NOMO-1 (cell line): ENCODE data around the gene CDC42BPA.
"Not testable (repeated sequence)": the region's sequence is repeated elsewhere in the genome, so short reads cannot be mapped to it uniquely, and the experiment has no call there.

Experiments
- DNase-seq, 2 experiments: peaks; one replicate each; lab custom pipeline; 2025; ENCODE audit not compliant: unreplicated experiment in 2 of 2; lab: John Stamatoyannopoulos, UW

The CDC42BPA gene

GRCh38 chr1:227318016-227318852 is at the start of gene CDC42BPA:
CDC42BPA (minus strand) TSS chr1:227318492; CDS start chr1:227317182, 1,310 bp downstream.
- no peak for DNase-seq

- no peak for DNase-seq
Observed at GRCh38 chr1:227368009-227368408, 49.7 kb upstream of the CDC42BPA start.

GRCh38 chr1:227365473-227366431 is 47.5 kb upstream of the CDC42BPA start:
- no peak for DNase-seq

GRCh38 chr1:227364657-227365056 is 46.4 kb upstream of the CDC42BPA start:
- no peak for DNase-seq

GRCh38 chr1:227363825-227364224 is 45.5 kb upstream of the CDC42BPA start:
- no peak for DNase-seq

- no peak for DNase-seq
Observed at GRCh38 chr1:227362039-227362438, 43.7 kb upstream of the CDC42BPA start.

DNA sequence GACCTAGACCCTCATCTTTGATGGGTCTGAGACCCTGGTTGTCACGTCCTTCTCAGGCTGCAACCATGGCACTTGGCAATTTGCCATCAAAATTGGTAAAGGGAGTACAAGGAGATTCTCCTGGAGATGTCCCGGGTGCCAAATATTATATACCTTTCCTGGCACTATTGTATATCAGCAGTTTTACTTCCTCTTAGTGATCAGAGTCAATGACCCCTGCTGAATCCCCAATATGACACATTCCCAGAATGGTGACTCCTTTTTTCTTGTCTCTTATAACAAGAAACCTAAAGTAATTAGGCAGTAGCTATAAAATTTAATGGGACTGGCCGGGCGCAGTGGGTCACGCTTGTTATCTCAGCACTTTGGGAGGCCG is 39.6 kb upstream of the CDC42BPA start:
- DNase-seq = no peak

DNA sequence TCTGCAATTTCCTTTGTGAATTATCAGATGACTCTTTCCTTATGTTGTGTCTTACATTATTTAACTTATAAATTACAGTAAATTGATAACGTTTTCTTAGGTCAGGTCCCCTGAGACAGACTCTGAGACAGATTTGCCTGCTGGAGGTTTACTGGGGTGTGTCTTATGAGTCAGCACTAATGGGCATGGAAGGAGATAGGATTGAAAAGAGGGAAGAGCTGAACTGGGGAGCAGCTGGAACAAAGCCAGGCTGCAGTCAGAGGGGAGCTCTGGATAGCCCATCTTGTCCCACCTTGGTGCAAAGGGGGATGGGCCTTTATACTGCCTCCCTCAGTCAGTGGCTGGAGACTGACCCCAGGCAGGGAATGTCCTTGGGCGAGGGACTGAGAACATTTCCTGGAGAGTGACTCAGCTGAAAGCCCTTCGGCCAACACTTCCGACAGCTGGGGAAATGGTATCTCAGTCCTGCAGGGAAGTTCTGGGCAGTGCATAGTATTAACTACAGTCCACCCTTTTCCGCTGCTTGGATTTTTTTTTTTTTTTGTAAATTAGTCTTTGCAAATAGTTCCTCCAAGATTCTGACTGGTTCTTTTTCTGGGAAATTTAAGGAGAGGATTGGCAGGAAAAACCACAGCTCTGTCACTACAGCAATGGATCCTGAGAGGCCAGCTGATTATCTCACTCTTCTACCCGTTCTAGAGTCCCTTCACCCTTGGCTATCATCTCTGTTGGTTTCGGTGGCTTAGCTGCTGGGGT is 39.1 kb upstream of the CDC42BPA start:
- DNase-seq = no peak

- no peak for DNase-seq
Observed at GRCh38 chr1:227356620-227357146, 38.4 kb upstream of the CDC42BPA start.

DNA sequence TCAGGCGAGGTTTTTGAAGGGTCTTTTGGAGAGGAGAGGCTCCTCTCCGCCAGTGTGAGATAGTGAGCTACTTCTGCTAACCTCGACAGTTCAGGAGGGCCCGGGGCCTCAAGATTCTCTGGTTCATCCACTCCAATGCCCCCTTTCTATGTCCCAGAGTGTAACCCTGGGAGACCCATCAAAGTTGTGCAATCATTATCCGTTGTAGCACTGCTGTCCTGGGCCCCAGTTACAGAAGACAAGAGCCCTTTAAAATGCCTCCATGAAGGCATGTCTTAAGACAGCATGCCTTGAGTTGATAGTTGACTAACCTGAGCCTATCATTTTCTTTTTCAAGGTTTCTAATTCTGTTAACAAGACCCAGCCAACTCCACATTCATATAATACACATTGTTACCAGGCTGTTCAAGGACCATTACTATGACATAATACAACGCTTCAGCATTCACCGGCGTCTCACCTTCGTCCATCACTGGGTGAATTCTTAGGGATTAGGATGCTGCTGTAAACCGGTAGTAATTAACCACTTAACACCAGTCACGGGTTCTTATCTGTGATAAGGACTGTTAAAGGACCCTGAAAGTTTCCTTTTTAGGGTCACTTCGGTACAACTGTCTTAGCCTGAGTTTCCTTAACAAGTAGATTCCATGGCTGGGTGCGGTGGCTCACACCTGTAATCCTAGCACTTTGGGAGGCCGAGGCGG is 37.4 kb upstream of the CDC42BPA start:
- DNase-seq = no peak

DNA sequence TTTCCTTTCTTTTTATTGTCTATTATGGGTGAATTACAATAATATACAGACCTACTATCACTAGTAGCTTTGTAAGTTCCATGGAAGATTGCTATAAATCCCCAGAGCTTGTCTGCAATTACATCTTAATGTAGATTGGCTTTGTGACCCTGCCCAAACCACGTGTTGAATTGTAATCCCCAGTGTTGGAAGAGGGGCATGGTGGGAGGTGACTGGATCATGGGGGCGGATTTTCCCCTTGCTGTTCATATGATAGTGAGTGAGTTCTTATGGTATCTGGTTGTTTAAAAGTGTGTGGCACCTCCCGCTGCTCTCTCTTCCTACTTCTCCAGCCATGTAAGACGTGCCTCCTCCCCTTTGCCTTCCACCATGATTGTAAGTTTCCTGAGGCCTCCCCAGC is 34.9 kb upstream of the CDC42BPA start:
- DNase-seq = no peak

GRCh38 chr1:227352164-227352563 is 33.9 kb upstream of the CDC42BPA start:
- DNase-seq = not testable (repeated sequence)

- DNase-seq = no peak
Observed at GRCh38 chr1:227351443-227351842, 33.2 kb upstream of the CDC42BPA start.

GRCh38 chr1:227349967-227350366 is 31.7 kb upstream of the CDC42BPA start:
- DNase-seq = no peak

DNA sequence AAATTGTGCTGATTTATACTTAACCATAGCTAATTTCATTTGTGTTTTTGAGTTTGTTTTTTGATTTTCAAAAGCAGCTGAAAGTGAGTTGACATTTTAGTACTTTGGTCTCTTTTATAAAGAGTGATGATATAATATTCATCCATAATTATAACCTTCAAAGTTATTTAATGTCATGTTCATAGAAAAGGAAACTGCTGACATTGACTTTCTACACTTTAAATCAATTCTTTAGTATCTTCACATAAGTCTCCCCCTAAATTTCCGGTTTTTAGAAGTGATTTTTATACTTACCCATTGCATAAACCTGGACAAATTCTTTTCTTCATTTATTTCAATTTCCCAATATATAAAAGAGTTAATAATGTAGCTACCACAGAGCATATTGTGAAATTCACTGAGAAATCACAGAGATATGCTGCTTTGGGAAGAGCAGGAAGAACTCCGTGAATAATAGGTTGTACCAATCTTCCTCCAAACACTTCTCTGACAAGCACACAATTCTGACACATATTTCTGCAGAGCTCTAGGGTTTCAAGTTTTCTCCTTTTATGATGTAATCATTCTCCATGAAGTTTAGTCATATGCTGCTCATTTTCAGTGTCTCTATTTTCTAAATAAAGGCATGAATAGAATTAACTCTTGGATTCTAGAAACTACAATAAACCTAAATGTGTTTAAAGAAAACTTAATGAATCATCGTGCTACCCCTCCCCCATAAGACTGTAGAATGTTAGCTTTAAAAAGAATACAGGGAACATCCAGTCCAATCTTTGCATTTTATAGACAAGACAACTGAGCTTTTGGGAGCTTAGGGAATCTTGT is 25.6 kb upstream of the CDC42BPA start:
- DNase-seq = no peak

GRCh38 chr1:227343206-227343605 is 24.9 kb upstream of the CDC42BPA start:
- no peak for DNase-seq

DNA sequence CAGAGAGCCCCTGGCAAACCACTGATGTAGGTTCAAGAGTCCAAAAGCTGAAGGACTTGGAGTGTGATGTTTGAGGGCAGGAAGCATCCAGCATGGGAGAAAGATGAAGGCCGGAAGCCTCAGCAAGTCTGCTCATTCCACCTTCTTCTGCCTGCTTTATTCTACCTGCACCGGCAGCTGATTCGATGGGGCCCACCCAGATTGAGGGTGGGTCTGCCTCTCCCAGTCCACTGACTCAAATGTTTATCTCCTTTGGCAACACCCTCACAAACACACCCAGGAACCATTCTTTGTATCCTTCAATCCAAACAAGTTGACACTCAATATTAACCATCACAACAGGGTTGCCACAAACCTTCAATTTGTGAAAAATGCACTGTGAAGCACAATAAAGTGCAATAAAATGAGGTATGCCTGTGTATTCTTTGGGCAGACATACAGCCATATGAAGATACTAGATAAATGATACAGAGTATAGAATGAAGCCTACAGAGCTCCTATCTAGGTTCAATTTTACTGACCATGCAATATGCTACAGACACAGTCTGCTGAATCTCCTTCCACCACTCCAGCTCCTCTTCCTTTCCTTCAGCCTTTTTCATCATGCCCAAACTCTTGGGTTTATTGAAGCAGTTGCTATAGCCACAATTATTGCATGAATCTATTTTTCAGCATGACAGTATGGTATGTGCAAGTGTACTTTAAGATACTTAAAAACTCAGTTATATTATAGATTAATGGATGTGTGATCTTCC is 24.0 kb upstream of the CDC42BPA start:
- no peak for DNase-seq

GRCh38 chr1:227336136-227336535 is 17.8 kb upstream of the CDC42BPA start:
- not testable (repeated sequence) for DNase-seq
